HG03457 (cell line): Measurements from ENCODE around the gene CEP170.
"Not testable (repeated sequence)": the region's sequence is repeated elsewhere in the genome, so short reads cannot be mapped to it uniquely, and the experiment has no call there.

Experiments
- ATAC-seq: cut with Tn5 transposase; IDR thresholded peaks from one replicate; pipeline ENCODE4 v1.9.1; 2021; ENCODE audit warnings: moderate number of reproducible peaks; ENCODE audit not compliant: unreplicated experiment

The CEP170 gene

DNA sequence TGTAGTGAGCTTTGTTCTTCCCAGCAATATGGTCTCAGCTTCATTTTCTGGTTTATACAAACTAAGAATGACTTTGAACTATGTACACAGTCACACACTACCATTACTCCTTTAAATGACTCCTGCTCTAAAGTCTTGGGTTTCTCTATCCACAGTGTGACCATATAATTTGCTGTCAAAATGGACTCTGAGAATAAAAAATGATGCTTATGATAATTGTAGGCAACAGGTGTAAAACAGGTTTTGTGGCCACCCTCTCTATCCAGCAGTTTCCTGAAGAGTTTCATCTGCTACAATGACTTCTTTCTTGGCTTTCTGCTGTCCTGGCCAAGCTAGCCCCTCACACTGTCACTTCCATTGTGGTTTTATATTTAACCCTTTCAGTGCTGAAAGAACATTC is 71.4 kb downstream of the CEP170 start:
- ATAC-seq, result not testable (repeated sequence)

GRCh38 chr1:243183176-243183575 is 71.9 kb downstream of the CEP170 start:
- ATAC-seq, result not testable (repeated sequence)

GRCh38 chr1:243179720-243180119 is 75.4 kb downstream of the CEP170 start:
- ATAC-seq, result no peak

- ATAC-seq, result not testable (repeated sequence)
These were observed 77.3 kb downstream of the CEP170 start for GRCh38 chr1:243177792-243178191.

DNA sequence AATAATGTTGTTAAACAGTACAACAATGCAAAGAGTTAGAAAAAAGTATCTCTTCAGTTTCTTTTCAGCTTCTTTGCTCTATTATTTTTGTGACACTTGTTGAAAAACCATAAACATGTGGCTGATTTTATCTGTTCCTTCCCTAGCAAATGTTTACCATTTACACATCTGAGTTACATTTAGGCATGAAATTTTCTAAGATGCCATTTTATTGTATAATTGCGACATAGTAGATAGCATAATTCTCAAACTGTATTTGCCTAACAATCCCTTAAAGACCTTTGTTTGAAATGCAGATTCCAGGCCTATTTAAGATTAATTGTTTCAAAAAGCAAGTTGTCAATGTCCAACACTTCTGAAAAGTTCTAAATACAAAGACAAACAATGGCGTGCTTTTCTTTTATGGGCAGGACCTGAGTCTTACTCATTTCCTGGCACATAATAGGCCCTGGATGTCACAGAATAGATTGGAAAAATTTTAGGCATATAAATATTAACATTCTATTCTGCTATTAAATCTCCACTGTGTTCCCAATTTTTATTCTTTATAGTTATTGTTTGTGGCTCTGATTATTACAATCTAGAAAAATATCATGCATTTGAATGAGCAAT is 81.2 kb downstream of the CEP170 start:
- not testable (repeated sequence) for ATAC-seq

- ATAC-seq, result not testable (repeated sequence)
These were observed 90.2 kb downstream of the CEP170 start for GRCh38 chr1:243164911-243165310.

DNA sequence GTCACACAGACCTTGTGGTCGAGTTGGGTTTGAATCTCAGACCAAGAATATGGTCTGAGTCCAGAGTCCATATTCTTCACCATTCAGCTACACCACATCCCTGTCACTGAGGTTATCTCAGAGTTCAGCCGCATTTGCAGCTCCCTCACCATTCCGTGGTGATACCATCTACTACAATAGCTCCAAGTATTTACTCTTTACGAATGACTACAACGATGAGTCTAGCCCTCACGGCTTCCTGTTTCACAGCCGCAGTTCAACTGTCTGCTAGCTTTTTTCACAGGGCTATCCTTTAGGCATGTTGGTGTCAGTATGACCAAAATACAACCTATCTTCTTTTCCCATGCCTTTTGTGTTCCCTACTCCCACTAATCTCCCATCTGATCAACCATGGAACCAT is 104.2 kb downstream of the CEP170 start:
- ATAC-seq, result not testable (repeated sequence)

- not testable (repeated sequence) for ATAC-seq
These were observed 106.0 kb downstream of the CEP170 start for GRCh38 chr1:243149120-243149519.

DNA sequence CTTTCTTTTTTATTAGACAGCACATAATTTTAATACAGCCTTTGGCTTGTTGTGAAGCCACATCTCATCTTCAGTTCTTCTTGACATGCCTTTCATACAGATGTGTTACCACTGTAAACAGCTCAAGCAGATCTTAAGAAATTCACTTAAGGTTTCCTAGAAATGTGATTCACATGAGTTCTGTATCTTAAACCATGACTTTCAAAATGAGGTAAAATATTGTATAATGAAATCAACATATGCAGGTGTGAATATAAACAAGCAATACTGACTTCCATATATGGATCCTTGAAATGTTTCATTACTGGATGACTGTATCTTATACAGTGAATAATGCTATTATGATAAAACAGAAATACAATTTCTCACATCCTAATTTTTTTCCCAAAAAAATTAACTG is 107.7 kb downstream of the CEP170 start:
- not testable (repeated sequence) for ATAC-seq

DNA sequence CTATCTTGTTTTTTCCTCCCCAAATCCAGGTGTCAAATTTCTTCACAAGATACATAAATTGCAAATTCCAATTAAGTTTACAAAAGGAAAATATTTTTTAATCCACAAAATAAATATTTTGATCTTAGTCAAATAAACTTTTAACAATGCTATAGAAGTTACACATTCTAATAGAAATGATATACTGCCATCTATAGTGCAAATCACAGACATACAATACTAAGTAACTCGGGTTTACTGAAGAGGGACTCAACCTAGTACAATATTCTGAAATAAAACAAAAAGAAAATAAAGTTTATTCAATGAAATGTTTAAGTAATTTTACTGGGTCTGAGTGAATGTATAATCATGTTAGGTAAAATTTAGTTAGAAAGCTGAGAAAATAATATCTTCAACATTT is 114.6 kb downstream of the CEP170 start:
- ATAC-seq, result not testable (repeated sequence)

DNA sequence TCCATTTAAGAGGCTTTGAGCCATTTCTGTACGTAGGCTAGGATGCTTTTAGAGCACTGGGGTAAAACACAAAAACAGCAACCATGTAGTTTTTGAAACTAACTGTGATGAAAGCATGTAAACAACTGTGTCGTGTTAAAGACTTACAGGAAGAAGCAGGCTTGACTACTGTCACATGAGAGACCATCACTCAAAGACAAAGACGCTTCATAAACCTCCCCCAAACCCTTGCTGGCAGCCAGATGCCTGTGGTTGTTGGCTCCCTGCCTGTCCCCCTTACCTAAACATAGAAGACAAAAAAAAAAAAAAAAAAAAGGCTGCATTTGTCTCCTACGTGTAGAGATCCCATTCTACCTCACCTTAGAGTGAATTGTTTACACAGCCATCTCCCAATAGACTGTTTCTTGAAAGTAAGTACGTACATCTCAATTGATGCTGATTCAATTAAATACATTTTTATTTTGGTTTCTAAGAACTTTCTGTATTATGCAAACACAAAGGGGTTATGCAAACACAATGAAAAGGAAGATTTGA is 132.1 kb downstream of the CEP170 start:
- not testable (repeated sequence) for ATAC-seq

DNA sequence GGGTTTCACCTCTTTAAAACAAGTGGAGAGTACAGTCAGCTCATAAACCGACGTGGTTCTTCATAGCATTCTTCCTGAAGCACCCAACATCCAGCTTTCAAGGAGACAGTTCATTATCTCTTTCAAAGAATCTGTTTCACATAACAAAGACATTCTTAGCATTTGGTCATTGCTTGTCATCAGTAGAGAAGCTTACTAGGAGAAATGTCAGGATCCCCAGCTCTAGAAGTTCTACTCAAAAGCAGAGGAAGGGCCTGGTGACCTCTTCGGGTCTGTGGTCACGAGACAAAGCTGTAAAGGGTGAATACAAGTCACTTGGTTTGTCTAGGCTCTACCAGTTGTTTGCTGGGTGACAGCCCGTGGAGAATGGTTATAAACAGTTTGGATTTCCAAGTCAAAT is 133.1 kb downstream of the CEP170 start:
- ATAC-seq, result not testable (repeated sequence)

GRCh38 chr1:243118601-243119322 is 136.3 kb downstream of the CEP170 start:
- not testable (repeated sequence) for ATAC-seq

GRCh38 chr1:243116187-243116586 is 138.9 kb downstream of the CEP170 start:
- ATAC-seq, result not testable (repeated sequence)

- not testable (repeated sequence) for ATAC-seq
These were observed 140.3 kb downstream of the CEP170 start for GRCh38 chr1:243114769-243115168.

DNA sequence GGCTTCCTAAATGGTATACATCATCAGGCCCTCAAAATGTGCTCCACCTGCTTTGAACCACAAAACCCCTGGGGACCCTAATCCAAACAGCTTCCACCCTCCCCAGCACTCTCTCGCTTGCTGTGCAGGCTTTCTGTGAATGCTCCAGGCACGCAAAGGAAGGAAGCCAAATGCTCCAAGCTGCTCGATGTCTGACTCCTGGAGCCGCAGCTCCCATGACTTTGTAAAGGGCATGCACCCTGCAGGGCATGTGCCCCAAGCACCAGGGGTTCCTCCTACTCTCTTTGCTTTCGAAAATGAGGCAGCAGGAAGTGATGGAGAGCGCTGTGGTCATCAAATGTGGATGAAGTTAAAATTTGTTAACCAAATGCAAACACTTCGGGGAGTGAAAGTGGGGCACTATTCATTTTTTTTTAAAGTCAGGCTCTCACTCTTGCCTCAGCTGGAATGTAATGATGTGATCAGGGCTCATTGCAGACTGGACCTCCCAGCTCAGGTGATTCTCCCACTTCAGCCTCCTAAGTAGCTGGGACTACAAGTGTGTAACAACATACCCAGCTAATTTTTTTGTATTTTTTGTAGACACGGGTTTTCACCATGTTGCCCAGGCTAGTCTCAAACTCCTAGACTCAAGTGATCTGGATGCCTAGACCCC is 140.9 kb downstream of the CEP170 start:
- ATAC-seq, result peak; percentile 89

DNA sequence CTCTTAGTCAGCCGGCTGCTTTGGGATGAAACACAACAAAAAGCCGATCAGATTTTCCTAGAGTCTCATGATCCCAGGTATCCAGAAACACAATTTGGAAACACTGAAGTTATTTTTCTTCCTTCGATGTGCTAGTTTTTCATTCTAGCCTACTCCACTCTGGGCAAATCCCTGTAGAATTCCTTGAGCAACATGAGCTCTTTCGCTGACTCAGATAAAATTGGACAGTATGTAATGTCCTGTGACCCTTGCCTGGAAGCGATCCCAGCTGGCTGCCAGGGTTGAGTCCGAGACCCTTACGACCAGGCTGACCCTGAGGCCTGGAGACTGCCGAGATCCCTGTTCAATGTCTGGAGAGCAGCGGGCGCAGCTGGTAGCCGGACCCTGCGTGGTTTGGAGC is 147.9 kb downstream of the CEP170 start:
- ATAC-seq, result not testable (repeated sequence)

GRCh38 chr1:243105652-243106332 is 149.3 kb downstream of the CEP170 start:
- ATAC-seq, result not testable (repeated sequence)

DNA sequence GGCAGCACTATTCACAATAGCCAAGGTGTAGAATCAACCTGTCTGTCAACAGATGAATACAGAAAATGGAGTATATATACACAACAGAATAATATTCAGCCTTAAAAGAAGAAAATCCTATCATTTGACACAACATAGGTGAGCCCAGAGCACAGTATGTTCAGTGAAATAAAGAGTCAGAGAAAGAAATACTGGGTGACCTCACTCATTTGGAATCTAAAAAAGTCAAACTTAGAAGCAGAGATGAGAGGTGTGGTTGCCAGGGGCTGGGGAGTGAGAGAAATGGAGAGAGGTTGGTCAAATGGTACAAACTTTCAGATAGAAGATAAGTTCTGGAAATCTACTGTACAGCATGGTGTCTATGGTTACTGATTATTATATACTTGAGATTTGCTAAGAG is 150.0 kb downstream of the CEP170 start:
- ATAC-seq, result not testable (repeated sequence)

- ATAC-seq, result not testable (repeated sequence)
These were observed 150.6 kb downstream of the CEP170 start for GRCh38 chr1:243104452-243104851.

- ATAC-seq, result peak; percentile 71
These were observed 153.5 kb downstream of the CEP170 start for GRCh38 chr1:243101551-243102050.
